Endothelial cell of umbilical vein (primary cell): ENCODE results near the gene TGFB1. TPM values are rescaled to one million over a fixed set of nuclear protein-coding genes. Genes with fewer than 3 reads are reported as not detected.

Experiments
- BruUV-seq: library from RNA; stranded (reverse); fragments of 400-500 nt; replicated peaks from 2 replicates; lab custom pipeline; 2021; lab: Mats Ljungman, UMichigan
- CTCF ChIA-PET: fragments of 300-600, 350-600 bp; sonication (Branson Sonifier 250); formaldehyde crosslinking; loops from one replicate; lab custom pipeline; 2021; ENCODE audit warnings: antibody characterized with exemption, inconsistent platforms; lab: Charles Lee
- POLR2A ChIA-PET: fragments of 300-600, 350-600 bp; sonication (Branson Sonifier 250); formaldehyde crosslinking; loops from one replicate; lab custom pipeline; 2021; ENCODE audit warnings: antibody characterized with exemption, inconsistent platforms; lab: Charles Lee
- DNase-seq: peaks from one replicate; pipeline ENCODE4 v3.0.0-alpha.2; 2011; ENCODE audit warnings: low read depth, low spot score
- FAIRE-seq: peaks from 2 replicates; lab custom pipeline; 2011; peaks lifted over from hg19 to GRCh38; lab: Jason Lieb, UNC
- H2AFZ ChIP-seq: 2 replicates; pipeline ENCODE4 v1.6.0; 2012; ENCODE audit warnings: low read depth, low read length, control low read depth, inconsistent platforms
- H3K27ac ChIP-seq: 2 replicates; pipeline ENCODE4 v1.5.1; 2011; ENCODE audit warnings: low read depth, mild to moderate bottlenecking, control low read depth, low read length, moderate library complexity; ENCODE audit not compliant: insufficient read depth
- H3K27me3 ChIP-seq, 2 experiments: 2 replicates each; pipeline versions ENCODE4 v1.6.0 to v1.6.1; 2011; ENCODE audit warnings: low read length in 2 of 2, mixed read lengths in 1 of 2; ENCODE audit not compliant: control insufficient read depth in 2 of 2, insufficient read depth in 2 of 2
- H3K36me3 ChIP-seq, 2 experiments: 2 replicates in 1 of 2; 3 replicates in 1 of 2; pipeline ENCODE4 v1.5.1; 2011; ENCODE audit warnings: low read length in 2 of 2, mild to moderate bottlenecking in 1 of 2, moderate library complexity in 1 of 2; ENCODE audit not compliant: control insufficient read depth in 2 of 2, insufficient read depth in 2 of 2; ENCODE audit errors: extremely low read depth in 1 of 2
- H3K4me1 ChIP-seq: 3 replicates; pipeline ENCODE4 v1.5.1; 2011; ENCODE audit warnings: mild to moderate bottlenecking, low read length; ENCODE audit not compliant: control insufficient read depth, insufficient read depth; ENCODE audit errors: extremely low read depth
- H3K4me2 ChIP-seq: 2 replicates; pipeline ENCODE4 v1.6.1; 2011; ENCODE audit warnings: low read length, control low read depth, mixed read lengths; ENCODE audit not compliant: insufficient read depth
- H3K4me3 ChIP-seq, 3 experiments: fragments of 200-600 bp in 1 of 3; sonication (generic), shearing (Covaris generic) in 1 of 3; replicated peaks in 1 of 3; 2 replicates each; pipeline ENCODE4 v1.5.1; 2011 to 2016; ENCODE audit warnings: control low read depth in 3 of 3, low read length in 3 of 3, mild to moderate bottlenecking in 2 of 3, inconsistent platforms in 1 of 3, low read depth in 1 of 3, moderate library complexity in 1 of 3; ENCODE audit not compliant: insufficient read depth in 1 of 3
- H3K79me2 ChIP-seq: 2 replicates; pipeline ENCODE4 v1.6.0; 2012; ENCODE audit warnings: low read length, inconsistent platforms; ENCODE audit not compliant: control insufficient read depth, insufficient read depth
- H3K9ac ChIP-seq: replicated peaks from 2 replicates; pipeline ENCODE3; 2011; ENCODE audit warnings: low read length, control low read depth; ENCODE audit not compliant: insufficient read depth; ENCODE audit errors: extremely low read depth
- H3K9me1 ChIP-seq: replicated peaks from 3 replicates; pipeline ENCODE4 v1.6.0; 2011; ENCODE audit warnings: mild to moderate bottlenecking, low read length; ENCODE audit not compliant: control insufficient read depth, insufficient read depth; ENCODE audit errors: extremely low read depth
- H3K9me3 ChIP-seq: replicated peaks from 2 replicates; pipeline ENCODE4 v1.5.1; 2012; ENCODE audit warnings: low read length, inconsistent platforms; ENCODE audit not compliant: control insufficient read depth, insufficient read depth
- H4K20me1 ChIP-seq: replicated peaks from 2 replicates; pipeline ENCODE3; 2011; ENCODE audit warnings: mild to moderate bottlenecking, low read length; ENCODE audit not compliant: control insufficient read depth, insufficient read depth; ENCODE audit errors: extremely low read depth
- CTCF ChIP-seq, 2 donors: IDR thresholded peaks; 1 replicate in 1 of 2; 2 replicates in 1 of 2; pipeline ENCODE4 v1.5.1; 2011; ENCODE audit warnings: low read length in 2 of 2, mild to moderate bottlenecking in 2 of 2, moderate library complexity in 2 of 2, control low read depth in 1 of 2, inconsistent platforms in 1 of 2, low read depth in 1 of 2; ENCODE audit not compliant: insufficient read depth in 1 of 2; ENCODE audit errors: extremely low read depth in 1 of 2
- EZH2 ChIP-seq: IDR thresholded peaks from 2 replicates; pipeline ENCODE4 v1.6.1; 2012; ENCODE audit warnings: borderline replicate concordance, low read depth, mild to moderate bottlenecking, moderate library complexity, low read length, inconsistent platforms; ENCODE audit not compliant: severe bottlenecking
- FOS ChIP-seq: IDR thresholded peaks from 2 replicates; pipeline ENCODE4 v1.6.1; 2011; ENCODE audit warnings: mild to moderate bottlenecking, low read length, moderate library complexity, borderline replicate concordance; ENCODE audit not compliant: insufficient read depth
- GATA2 ChIP-seq: IDR thresholded peaks from 2 replicates; pipeline ENCODE4 v1.7.0; 2011; ENCODE audit warnings: low read depth, mild to moderate bottlenecking, moderate library complexity, mixed read lengths, low read length; ENCODE audit not compliant: insufficient read length, insufficient read depth
- JUN ChIP-seq: IDR thresholded peaks from 2 replicates; pipeline ENCODE4 v1.6.1; 2011; ENCODE audit warnings: borderline replicate concordance, low read depth; ENCODE audit not compliant: insufficient read length, insufficient read depth
- MAX ChIP-seq: IDR thresholded peaks from 2 replicates; pipeline ENCODE4 v1.6.1; 2011; ENCODE audit not compliant: insufficient read depth, insufficient read length
- MYC ChIP-seq: IDR thresholded peaks from one replicate; pipeline ENCODE4 v1.6.1; 2011; ENCODE audit warnings: mild to moderate bottlenecking, low read depth, low read length
- POLR2A ChIP-seq: IDR thresholded peaks from 2 replicates; pipeline ENCODE4 v1.6.1; 2012; ENCODE audit warnings: low read depth, mild to moderate bottlenecking, control low read depth, low read length
- POLR2AphosphoS5 ChIP-seq: IDR thresholded peaks from 2 replicates; pipeline ENCODE4 v1.6.1; 2012; ENCODE audit warnings: low read depth, mild to moderate bottlenecking, control low read depth, low read length, moderate library complexity; ENCODE audit not compliant: insufficient read depth
- dilution Hi-C: fragments of 300-500 bp; cut with MboI; formaldehyde crosslinking; loops from one replicate; pipeline ENCODE4 v1.15.0; 2019; ENCODE audit warnings: low sequenced_read_pairs; ENCODE audit not compliant: extremely low pct_ligation_motif_present
- intact Hi-C: fragments of 100-400 bp; cut with micrococcal nuclease; formaldehyde crosslinking; loops from one replicate; pipeline ENCODE4 v1.10.0; 2022
- polyA plus RNA-seq, 4 experiments: library from polyadenylated mRNA; depleted of rRNA in 3 of 4; stranded (reverse) in 3 of 4; unstranded in 1 of 4; fragments of >200 nt; gene quantifications; 2 replicates each; pipeline versions ENCODE4 v1.2.1 to v1.2.3, GENCODE V29; 2011 to 2012; ENCODE audit warnings: missing spikeins in 1 of 4
- total RNA-seq: library from RNA; stranded (reverse); gene quantifications from 2 replicates; pipeline ENCODE4 v1.2.3, GENCODE V29; 2021

The TGFB1 gene
- total and polyA plus RNA-seq, 2 donors (not counting 3 experiments of a cell fraction or from before 2014, with no cell fraction given): 64.4 to 250 TPM

GRCh38 chr19:41373993-41374392, 20.3 kb upstream of the TGFB1 start:
- Histone ChIP-seq H3K9me1 (no peaks in the 10 kb centered on the region), H2AFZ (no peak overlapping the region), H3K4me1 (peaks cover 8% of the 10 kb centered on the region), H3K4me2 (no peak overlapping the region), H4K20me1 (no peaks in the 10 kb centered on the region), H3K27ac (no peak overlapping the region), H3K4me3 (no peak overlapping the region), H3K9ac (no peak overlapping the region), H3K27me3 (no peaks in the 10 kb centered on the region), H3K79me2 (peaks cover 10% of the 10 kb centered on the region), H3K36me3 (no peaks in the 10 kb centered on the region), H3K9me3 (no peaks in the 10 kb centered on the region)
- TF ChIP-seq MYC: no peak
- TF ChIP-seq JUN: no peak
- TF ChIP-seq GATA2: no peak
- no peak for TF ChIP-seq FOS
- TF ChIP-seq MAX: no peak
- TF ChIP-seq POLR2A: no peak
- DNase-seq: peak; percentile 90
- peak; percentile 80 for FAIRE-seq
- ChIA-PET CTCF (no interaction called here), POLR2A (no interaction called here)
- BruUV-seq: no TSS peak
- dilution Hi-C loops: no loop called here
- intact Hi-C loops: no loop called here

GRCh38 chr19:41372501-41372900, 18.8 kb upstream of the TGFB1 start:
- dilution Hi-C loops (no loop called here), intact Hi-C loops (no loop called here)
- Histone ChIP-seq H4K20me1 (no peaks in the 10 kb centered on the region), H2AFZ (no peak overlapping the region), H3K4me1 (peaks cover 15% of the 10 kb centered on the region), H3K79me2 (peaks cover 15% of the 10 kb centered on the region), H3K36me3 (no peaks in the 10 kb centered on the region), H3K4me2 (no peak overlapping the region), H3K27ac (no peak overlapping the region), H3K9ac (no peak overlapping the region), H3K9me3 (no peaks in the 10 kb centered on the region), H3K9me1 (no peaks in the 10 kb centered on the region), H3K27me3 (no peaks in the 10 kb centered on the region), H3K4me3 (no peak overlapping the region)
- TF ChIP-seq JUN (no peak), POLR2A (no peak), EZH2 (no peak), MAX (no peak), POLR2AphosphoS5 (no peak), MYC (no peak), CTCF (IDR thresholded peaks at IDR 0.05; ENCODE audit: extremely low read depth in 1 of 2, insufficient read depth in 1 of 2, low read depth in 1 of 2, low read length in 2 of 2) (no peak), GATA2 (no peak), FOS (no peak)
- no TSS peak for BruUV-seq
- POLR2A ChIA-PET: no interaction called here
- CTCF ChIA-PET: interaction anchor here (0.7 kb wide), 1 partner anchor 15 kb away, joined by 3 read pairs; no protein-coding TSS in a partner anchor
- FAIRE-seq (no peak), DNase-seq (no peak)
